GM19452 (cell line): ENCODE data around the gene RPL11.
A peak's percentile ranks its signal among the peaks of the same experiment; 100 is the strongest.
"Not testable (repeated sequence)": the region's sequence is repeated elsewhere in the genome, so short reads cannot be mapped to it uniquely, and the experiment has no call there.

Source experiments
- ATAC-seq: cut with Tn5 transposase; IDR thresholded peaks from one replicate; pipeline ENCODE4 v1.9.1; 2021; ENCODE audit not compliant: unreplicated experiment

Gene RPL11

GRCh38 chr1:23727362-23727811 lies 35.8 kb downstream of the RPL11 start:
- ATAC-seq: no peak

DNA sequence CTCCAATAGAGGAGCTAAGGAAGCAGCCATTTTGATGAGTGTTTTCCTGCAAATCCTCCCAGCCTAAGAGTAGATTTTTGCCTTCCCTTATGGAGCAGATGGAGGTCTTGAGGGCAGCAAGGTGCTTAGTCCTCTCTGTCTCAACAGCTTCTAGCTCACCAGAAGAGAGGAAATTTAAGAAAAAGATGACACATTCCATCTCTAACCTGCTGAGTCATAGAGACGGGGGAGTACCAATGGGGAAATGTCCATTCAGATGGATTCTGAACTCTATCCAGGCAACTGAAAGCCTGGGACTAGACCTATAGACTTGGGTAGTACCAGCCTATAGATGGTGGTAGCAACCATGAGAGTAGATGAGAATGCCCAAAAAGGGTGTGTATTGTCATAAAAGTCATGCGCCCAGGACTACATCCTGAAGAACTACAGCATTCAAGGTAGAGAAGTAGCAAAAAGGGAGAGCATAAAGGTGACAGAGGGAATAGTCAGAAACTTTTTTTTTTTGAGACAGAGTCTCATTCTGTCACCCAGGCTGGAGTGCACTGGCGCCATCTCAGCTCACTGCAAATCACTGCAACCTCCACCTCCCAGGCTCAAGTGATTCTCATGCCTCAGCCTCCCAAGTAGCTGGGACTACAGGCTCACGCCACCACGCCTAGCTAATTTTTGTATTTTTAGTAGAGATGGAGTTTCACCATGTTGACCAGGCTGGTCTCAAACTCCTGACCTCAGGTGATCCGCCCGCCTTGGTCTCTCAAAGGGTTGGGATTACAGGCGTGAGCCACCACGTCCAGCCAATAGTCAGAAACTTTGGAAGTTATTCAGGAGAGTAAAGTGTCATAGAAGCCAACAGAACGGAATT lies 41.0 kb downstream of the RPL11 start:
- ATAC-seq: no peak

- not testable (repeated sequence) for ATAC-seq
These were observed 41.7 kb downstream of the RPL11 start for GRCh38 chr1:23733281-23733680.

DNA sequence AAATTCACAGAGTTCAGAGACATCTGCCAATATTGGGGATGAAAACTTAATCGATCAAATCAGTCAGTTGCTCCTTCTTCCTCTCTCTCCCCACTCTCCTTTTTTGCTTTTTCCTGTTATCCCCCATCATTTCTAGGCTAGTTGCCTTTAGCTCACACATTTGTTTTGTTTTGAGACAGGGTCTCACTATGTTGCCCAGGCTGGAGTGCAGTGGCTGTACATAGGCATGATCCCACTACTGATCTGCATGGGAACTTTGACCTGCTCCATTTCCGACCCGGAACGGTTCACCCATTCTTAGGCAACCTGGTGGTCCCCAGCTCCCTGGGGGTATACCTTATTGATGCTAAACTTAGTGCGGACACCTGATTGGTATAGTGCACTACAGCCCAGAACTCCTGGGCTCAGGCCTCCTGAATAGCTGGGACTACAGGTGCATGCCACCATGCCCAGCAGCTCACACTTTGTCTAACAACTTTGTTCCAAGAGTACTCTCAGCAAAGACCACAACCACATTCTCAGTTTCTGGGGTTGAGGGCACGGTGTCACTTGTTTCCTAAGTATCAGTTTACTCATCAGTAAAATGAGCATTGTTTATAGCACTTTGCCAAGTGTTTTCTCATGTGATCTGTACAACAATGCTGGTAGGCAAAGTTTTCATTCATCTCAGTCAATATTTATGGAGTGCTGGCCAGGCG lies 45.0 kb downstream of the RPL11 start:
- ATAC-seq: no peak

DNA sequence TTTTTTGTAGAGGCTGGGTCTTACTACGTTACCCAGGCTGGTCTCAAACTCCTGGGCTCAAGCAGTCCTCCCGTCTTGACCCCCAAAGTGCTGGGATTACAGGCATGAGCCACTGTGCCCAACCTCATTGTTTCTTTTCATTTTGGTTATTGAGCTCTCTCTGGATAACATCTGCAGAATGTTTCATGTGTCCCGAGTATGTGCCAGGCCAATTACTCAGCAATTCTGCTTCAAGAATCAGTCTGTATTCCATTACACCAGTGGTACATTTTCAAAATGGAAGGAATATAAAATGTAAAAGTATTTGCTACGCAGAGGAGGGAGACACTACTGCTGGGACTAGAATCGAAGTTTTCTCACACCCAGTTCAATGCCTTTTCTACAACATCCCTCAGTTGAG lies 50.0 kb downstream of the RPL11 start:
- ATAC-seq: no peak

DNA sequence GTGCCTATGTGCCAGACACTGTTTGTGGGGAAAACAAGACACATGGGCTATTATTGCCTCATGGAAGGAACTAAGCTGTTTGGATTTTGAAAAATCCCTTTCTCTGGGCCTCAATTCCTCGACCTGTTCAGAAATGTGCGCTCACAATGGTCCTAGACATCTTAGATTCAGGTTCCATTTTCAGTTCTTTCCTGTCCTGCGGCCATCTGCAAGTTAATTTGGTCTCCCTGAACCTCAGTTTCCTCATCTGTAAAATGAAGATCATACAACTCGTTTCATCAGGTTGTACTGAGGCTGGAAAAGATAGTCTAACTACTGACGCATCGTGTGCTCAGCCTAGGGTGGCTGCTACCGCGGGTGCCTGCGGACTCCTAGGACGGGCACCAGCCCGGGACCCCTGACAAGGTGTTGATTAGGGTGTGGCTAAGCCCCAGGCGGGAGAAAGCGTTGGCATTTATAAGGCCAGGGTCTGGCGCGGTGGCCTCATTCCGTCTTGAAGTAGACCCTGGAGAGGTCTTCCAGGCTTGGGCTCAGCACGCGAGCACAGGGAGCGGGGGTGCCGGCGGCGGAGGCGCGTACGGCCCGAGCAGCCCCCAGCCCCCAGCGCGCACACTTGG lies 51.2 kb downstream of the RPL11 start:
- ATAC-seq: no peak

DNA sequence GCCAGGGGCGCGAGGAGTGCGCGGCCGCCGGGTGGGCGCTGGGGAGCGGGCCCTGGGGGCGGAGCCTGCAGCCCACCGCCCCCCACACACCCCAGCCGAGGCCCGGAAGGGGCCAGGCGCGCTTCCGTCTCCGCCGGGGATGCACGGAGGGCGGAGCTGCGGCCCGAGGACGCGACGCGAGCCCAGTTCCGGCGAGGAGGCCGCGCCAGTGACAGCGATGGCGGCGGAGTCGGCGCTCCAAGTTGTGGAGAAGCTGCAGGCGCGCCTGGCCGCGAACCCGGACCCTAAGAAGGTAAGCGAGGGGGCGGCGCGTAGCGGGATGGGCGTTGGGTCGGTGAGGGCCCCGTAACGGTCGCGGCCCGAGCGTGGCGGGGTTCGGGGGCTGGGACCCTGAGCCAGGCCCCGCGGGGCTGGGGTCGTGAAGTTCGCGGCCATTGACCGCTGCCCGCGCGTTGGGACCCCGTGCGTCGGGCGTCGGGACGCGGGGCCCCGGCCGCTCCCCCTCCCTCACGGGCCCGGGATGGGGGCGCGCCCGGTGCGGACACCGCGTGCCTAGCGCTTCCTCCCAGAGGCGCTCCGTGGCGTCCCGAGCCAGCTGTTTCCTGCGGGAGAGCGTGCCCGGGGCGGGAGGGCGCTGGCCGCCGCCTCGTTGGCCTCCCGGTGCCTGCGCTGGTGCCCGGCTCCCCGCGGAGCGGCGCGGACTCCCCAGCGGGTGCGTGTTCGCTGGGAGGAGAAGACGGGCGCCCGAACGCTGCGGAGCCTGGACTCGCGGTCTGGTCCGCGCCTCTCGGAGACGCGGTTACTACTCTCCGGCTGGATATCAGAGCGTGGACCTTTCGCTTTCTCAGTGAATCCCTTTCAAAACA lies 51.9 kb downstream of the RPL11 start, which contains the start of gene ELOA:
Gene ELOA (plus strand): TSS at position 185 of the 866 bp plus-strand sequence. CDS start 33 bp downstream, at position 218.
- ATAC-seq: peak; percentile 77

DNA sequence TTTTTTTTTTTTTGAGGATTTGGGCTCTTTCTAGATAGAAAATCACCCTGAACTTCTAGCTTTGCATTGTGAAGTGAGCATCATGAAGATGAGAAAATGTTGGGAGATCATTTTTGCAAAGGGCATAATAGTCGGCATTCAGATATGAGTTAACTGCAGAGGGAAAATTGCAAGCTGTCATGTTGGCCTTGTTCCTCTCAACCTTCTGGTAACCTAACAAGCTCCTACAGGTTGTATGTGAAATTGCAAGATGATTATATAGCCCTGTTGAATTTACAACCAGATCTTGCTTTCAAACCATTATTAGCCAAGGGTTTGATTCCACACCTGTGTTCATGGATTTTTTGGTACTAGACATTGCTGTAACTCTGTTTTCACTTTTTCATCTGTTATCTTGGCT lies 53.9 kb downstream of the RPL11 start:
- ATAC-seq: no peak
